ENCODE measurements around the gene GRIA4.
"Not testable (repeated sequence)": the region's sequence is repeated elsewhere in the genome, so short reads cannot be mapped to it uniquely, and the experiment has no call there.

Gene GRIA4

GRCh38 chr11:105767931-105768330 is 158.1 kb downstream of the GRIA4 start:
- Histone ChIP-seq H3K27me3 (ENCODE audit: control insufficient read depth, low read length) (no peaks in the 10 kb centered on the region), H4K20me1 (ENCODE audit: control insufficient read depth, insufficient read depth, low read depth, low read length) (no peaks in the 10 kb centered on the region), H3K27ac (ENCODE audit: low read depth, low read length) (no peak overlapping the region), H3K9me2 (replicated peaks; ENCODE audit: control insufficient read depth, low read length) (no peaks in the 10 kb centered on the region), H3K4me2 (ENCODE audit: low read length) (no peak overlapping the region), H3F3A (ENCODE audit: control insufficient read depth, insufficient read depth) (no peaks in the 10 kb centered on the region), H3K4me3 (ENCODE audit: low read length) (no peak overlapping the region), H3K9me3 (ENCODE audit: control insufficient read depth, insufficient read depth, low read length) (no peaks in the 10 kb centered on the region), H3K36me3 (ENCODE audit: control insufficient read depth, low read length) (no peaks in the 10 kb centered on the region), H3K4me1 (ENCODE audit: control insufficient read depth, low read length) (no peaks in the 10 kb centered on the region), H3K79me2 (ENCODE audit: control insufficient read depth, low read length) (no peaks in the 10 kb centered on the region)
- TF ChIP-seq EZH2phosphoT487 (IDR thresholded peaks at IDR 0.05; ENCODE audit: borderline replicate concordance, low read length) (no peak), CTCF (IDR thresholded peaks at IDR 0.05; ENCODE audit: low read depth, low read length, poor library complexity, severe bottlenecking) (no peak)

- no peaks in the 10 kb centered on the region for H3K9me3 ChIP-seq (ENCODE audit: control insufficient read depth, insufficient read depth, low read length)
- H4K20me1 ChIP-seq (ENCODE audit: control insufficient read depth, insufficient read depth, low read depth, low read length): no peaks in the 10 kb centered on the region
- H3K27me3 ChIP-seq (ENCODE audit: control insufficient read depth, low read length): no peaks in the 10 kb centered on the region
- no peak overlapping the region for H3K27ac ChIP-seq (ENCODE audit: low read depth, low read length)
- no peaks in the 10 kb centered on the region for H3K79me2 ChIP-seq (ENCODE audit: control insufficient read depth, low read length)
- no peaks in the 10 kb centered on the region for H3K36me3 ChIP-seq (ENCODE audit: control insufficient read depth, low read length)
- H3K9me2 ChIP-seq (replicated peaks; ENCODE audit: control insufficient read depth, low read length): no peaks in the 10 kb centered on the region
- H3K4me3 ChIP-seq (ENCODE audit: low read length): no peak overlapping the region
- no peaks in the 10 kb centered on the region for H3F3A ChIP-seq (ENCODE audit: control insufficient read depth, insufficient read depth)
- no peak overlapping the region for H3K4me2 ChIP-seq (ENCODE audit: low read length)
- no peak for TF ChIP-seq EZH2phosphoT487 (IDR thresholded peaks at IDR 0.05; ENCODE audit: borderline replicate concordance, low read length)
- no peak for TF ChIP-seq CTCF (IDR thresholded peaks at IDR 0.05; ENCODE audit: low read depth, low read length, poor library complexity, severe bottlenecking)
- no peaks in the 10 kb centered on the region for H3K4me1 ChIP-seq (ENCODE audit: control insufficient read depth, low read length)
Measured at GRCh38 chr11:105769627-105770026, 159.8 kb downstream of the GRIA4 start.

- H3K4me1 ChIP-seq (ENCODE audit: control insufficient read depth, low read length); H3K27ac ChIP-seq (ENCODE audit: low read depth, low read length); H3K27me3 ChIP-seq (ENCODE audit: control insufficient read depth, low read length); H3K79me2 ChIP-seq (ENCODE audit: control insufficient read depth, low read length); H3K36me3 ChIP-seq (ENCODE audit: control insufficient read depth, low read length); H3K4me3 ChIP-seq (ENCODE audit: low read length); H3K4me2 ChIP-seq (ENCODE audit: low read length); H4K20me1 ChIP-seq (ENCODE audit: control insufficient read depth, insufficient read depth, low read depth, low read length); H3F3A ChIP-seq (ENCODE audit: control insufficient read depth, insufficient read depth); H3K9me3 ChIP-seq (ENCODE audit: control insufficient read depth, insufficient read depth, low read length); H3K9me2 ChIP-seq (replicated peaks; ENCODE audit: control insufficient read depth, low read length): not testable (repeated sequence)
Measured at GRCh38 chr11:105773452-105773851, 163.6 kb downstream of the GRIA4 start.

- TF ChIP-seq CTCF (IDR thresholded peaks at IDR 0.05; ENCODE audit: low read depth, low read length, poor library complexity, severe bottlenecking): no peak
- TF ChIP-seq EZH2phosphoT487 (IDR thresholded peaks at IDR 0.05; ENCODE audit: borderline replicate concordance, low read length): no peak
- Histone ChIP-seq H4K20me1 (ENCODE audit: control insufficient read depth, insufficient read depth, low read depth, low read length) (no peaks in the 10 kb centered on the region), H3K4me3 (ENCODE audit: low read length) (no peak overlapping the region), H3K27ac (ENCODE audit: low read depth, low read length) (no peak overlapping the region), H3K27me3 (ENCODE audit: control insufficient read depth, low read length) (no peaks in the 10 kb centered on the region), H3K4me1 (ENCODE audit: control insufficient read depth, low read length) (no peaks in the 10 kb centered on the region), H3K9me2 (replicated peaks; ENCODE audit: control insufficient read depth, low read length) (no peaks in the 10 kb centered on the region), H3K9me3 (ENCODE audit: control insufficient read depth, insufficient read depth, low read length) (no peaks in the 10 kb centered on the region), H3K36me3 (ENCODE audit: control insufficient read depth, low read length) (no peaks in the 10 kb centered on the region), H3K79me2 (ENCODE audit: control insufficient read depth, low read length) (no peaks in the 10 kb centered on the region), H3F3A (ENCODE audit: control insufficient read depth, insufficient read depth) (no peaks in the 10 kb centered on the region), H3K4me2 (ENCODE audit: low read length) (no peak overlapping the region)
Measured at GRCh38 chr11:105774899-105775298, 165.0 kb downstream of the GRIA4 start.
